Esophagus muscularis mucosa (tissue), 2 donors: ENCODE measurements around the gene ZNF423.

Source experiments
- POLR2A ChIP-seq: fragments of 450-650 bp; IDR thresholded peaks from one replicate; pipeline ENCODE4 v1.6.1; 2017; ENCODE audit warnings: antibody characterized with exemption, moderate library complexity, mild to moderate bottlenecking, low read depth
- POLR2AphosphoS5 ChIP-seq, 2 donors: sonication (generic); formaldehyde crosslinking; IDR thresholded peaks; one replicate each; pipeline ENCODE4 v1.6.1; 2017; ENCODE audit warnings: antibody characterized with exemption in 2 of 2

GRCh38 chr16:49608098-49608497, 247.8 kb downstream of the ZNF423 start:
- TF ChIP-seq POLR2AphosphoS5 (IDR thresholded peaks at IDR 0.05): no peak
- TF ChIP-seq POLR2A: no peak
